Erythroblast (primary cell): ENCODE results near the gene NAMPT.

ENCODE experiments used
- DNase-seq, 2 experiments: peaks; one replicate each; lab custom pipeline; 2025; lab: John Stamatoyannopoulos, UW
- GATA1 ChIP-seq: IDR thresholded peaks from 2 replicates; pipeline ENCODE4 v1.6.1; 2011; ENCODE audit warnings: low read depth, mild to moderate bottlenecking, control low read depth, low read length, moderate library complexity
- POLR2A ChIP-seq: IDR thresholded peaks from 2 replicates; pipeline ENCODE4 v1.6.1; 2011; ENCODE audit warnings: mild to moderate bottlenecking, low read length

The NAMPT gene

GRCh38 chr7:106249488-106249887 lies 35.3 kb downstream of the NAMPT start:
- TF ChIP-seq POLR2A = no peak
- TF ChIP-seq GATA1 = no peak
- DNase-seq = no peak

GRCh38 chr7:106248600-106248999 lies 36.2 kb downstream of the NAMPT start:
- DNase-seq = no peak
- TF ChIP-seq POLR2A (no peak), GATA1 (no peak)

GRCh38 chr7:106247841-106248240 lies 36.9 kb downstream of the NAMPT start:
- DNase-seq = no peak

GRCh38 chr7:106246902-106247711 lies 37.7 kb downstream of the NAMPT start:
- DNase-seq = no peak
- no peak for TF ChIP-seq POLR2A
- no peak for TF ChIP-seq GATA1

More at GRCh38 chr7:106247841-106248240, 36.9 kb downstream of the NAMPT start:
- TF ChIP-seq POLR2A (no peak), GATA1 (no peak)

- peak in 1 of 2 experiments; percentile 15 for DNase-seq
- TF ChIP-seq GATA1 (no peak), POLR2A (no peak)
Measured at GRCh38 chr7:106243893-106244292, 40.9 kb downstream of the NAMPT start.

- TF ChIP-seq GATA1 = no peak
- no peak for DNase-seq
Measured at GRCh38 chr7:106239406-106239805, 45.4 kb downstream of the NAMPT start.

GRCh38 chr7:106238830-106239229 lies 46.0 kb downstream of the NAMPT start:
- DNase-seq = no peak
- TF ChIP-seq POLR2A (no peak), GATA1 (no peak)

- no peak for DNase-seq
- no peak for TF ChIP-seq POLR2A
- TF ChIP-seq GATA1 = no peak
Measured at GRCh38 chr7:106236065-106236464, 48.7 kb downstream of the NAMPT start.

- no peak for TF ChIP-seq POLR2A
- no peak for TF ChIP-seq GATA1
- DNase-seq = no peak
Measured at GRCh38 chr7:106234425-106234824, 50.4 kb downstream of the NAMPT start.

- DNase-seq = no peak
- no peak for TF ChIP-seq GATA1
- no peak for TF ChIP-seq POLR2A
Measured at GRCh38 chr7:106231856-106232490, 52.8 kb downstream of the NAMPT start.

GRCh38 chr7:106225856-106226255 lies 58.9 kb downstream of the NAMPT start:
- DNase-seq = no peak
- TF ChIP-seq POLR2A (no peak), GATA1 (no peak)

- TF ChIP-seq GATA1 (no peak), POLR2A (no peak)
- no peak for DNase-seq
Measured at GRCh38 chr7:106224797-106225196, 60.0 kb downstream of the NAMPT start.

- DNase-seq = no peak
- TF ChIP-seq GATA1 = no peak
Measured at GRCh38 chr7:106223156-106223555, 61.6 kb downstream of the NAMPT start.

GRCh38 chr7:106222545-106222944 lies 62.2 kb downstream of the NAMPT start:
- no peak for DNase-seq
- TF ChIP-seq POLR2A (no peak), GATA1 (no peak)

- no peak for DNase-seq
- TF ChIP-seq POLR2A (no peak), GATA1 (no peak)
Measured at GRCh38 chr7:106220307-106220706, 64.5 kb downstream of the NAMPT start.
